Muscle layer of duodenum (tissue), 2 donors: ENCODE results near the gene PREX1.

Experiments
- H3K27ac ChIP-seq: one replicate; pipeline ENCODE4 v1.7.0; 2013; ENCODE audit warnings: mild to moderate bottlenecking, low read length
- H3K27me3 ChIP-seq: one replicate; pipeline ENCODE4 v1.7.0; 2013; ENCODE audit warnings: low read depth, mild to moderate bottlenecking, control low read depth, low read length
- H3K36me3 ChIP-seq, 2 donors: one replicate each; pipeline ENCODE4 v1.7.0; 2013; ENCODE audit warnings: low read length in 2 of 2, control low read depth in 1 of 2, mild to moderate bottlenecking in 1 of 2; ENCODE audit not compliant: insufficient read depth in 2 of 2, control insufficient read depth in 1 of 2
- H3K4me1 ChIP-seq, 2 donors: one replicate each; pipeline ENCODE4 v1.7.0; 2013; ENCODE audit warnings: low read length in 2 of 2, mild to moderate bottlenecking in 2 of 2, control low read depth in 1 of 2, moderate library complexity in 1 of 2; ENCODE audit not compliant: insufficient read depth in 2 of 2, control insufficient read depth in 1 of 2
- H3K4me3 ChIP-seq, 2 donors: one replicate each; pipeline ENCODE4 v1.7.0; 2013; ENCODE audit warnings: low read length in 2 of 2, low read depth in 1 of 2, mild to moderate bottlenecking in 1 of 2
- H3K9me3 ChIP-seq, 2 donors: one replicate each; pipeline ENCODE4 v1.7.0; 2013; ENCODE audit warnings: low read length in 2 of 2, control low read depth in 1 of 2, mild to moderate bottlenecking in 1 of 2; ENCODE audit not compliant: control insufficient read depth in 1 of 2
- donor health status: healthy.

Gene PREX1

GRCh38 chr20:48724891-48725554, 102.8 kb downstream of the PREX1 start:
- Histone ChIP-seq H3K27me3 (no peaks in the 10 kb centered on the region), H3K4me3 (no peak overlapping the region), H3K36me3 (peaks cover 0 to 4% of the 10 kb centered on the region in 2 donors), H3K9me3 (no peaks in the 10 kb centered on the region), H3K4me1 (peaks cover 0 to 24% of the 10 kb centered on the region in 2 donors), H3K27ac (no peak overlapping the region)

DNA sequence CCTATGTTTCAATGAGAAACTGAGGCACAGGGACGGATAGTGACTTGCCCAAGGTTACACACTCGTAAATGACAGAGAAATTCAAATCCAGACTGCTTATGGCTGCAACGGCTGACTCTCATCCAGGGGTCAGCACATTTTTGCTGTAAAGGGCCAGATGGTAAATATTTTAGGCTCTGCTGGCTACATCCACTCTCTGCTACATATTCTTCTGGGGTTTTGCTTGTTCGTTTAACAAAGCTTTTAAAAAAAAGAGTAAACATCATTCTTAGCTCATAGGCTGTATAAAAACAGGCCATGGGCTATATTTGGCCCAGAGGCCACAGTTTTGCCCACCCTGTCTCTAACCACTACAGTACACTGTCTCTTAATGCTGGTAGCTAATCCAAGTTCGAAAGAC, 103.4 kb downstream of the PREX1 start:
- Histone ChIP-seq H3K27ac (no peak overlapping the region), H3K9me3 (no peaks in the 10 kb centered on the region), H3K4me1 (peaks cover 0 to 24% of the 10 kb centered on the region in 2 donors)

DNA sequence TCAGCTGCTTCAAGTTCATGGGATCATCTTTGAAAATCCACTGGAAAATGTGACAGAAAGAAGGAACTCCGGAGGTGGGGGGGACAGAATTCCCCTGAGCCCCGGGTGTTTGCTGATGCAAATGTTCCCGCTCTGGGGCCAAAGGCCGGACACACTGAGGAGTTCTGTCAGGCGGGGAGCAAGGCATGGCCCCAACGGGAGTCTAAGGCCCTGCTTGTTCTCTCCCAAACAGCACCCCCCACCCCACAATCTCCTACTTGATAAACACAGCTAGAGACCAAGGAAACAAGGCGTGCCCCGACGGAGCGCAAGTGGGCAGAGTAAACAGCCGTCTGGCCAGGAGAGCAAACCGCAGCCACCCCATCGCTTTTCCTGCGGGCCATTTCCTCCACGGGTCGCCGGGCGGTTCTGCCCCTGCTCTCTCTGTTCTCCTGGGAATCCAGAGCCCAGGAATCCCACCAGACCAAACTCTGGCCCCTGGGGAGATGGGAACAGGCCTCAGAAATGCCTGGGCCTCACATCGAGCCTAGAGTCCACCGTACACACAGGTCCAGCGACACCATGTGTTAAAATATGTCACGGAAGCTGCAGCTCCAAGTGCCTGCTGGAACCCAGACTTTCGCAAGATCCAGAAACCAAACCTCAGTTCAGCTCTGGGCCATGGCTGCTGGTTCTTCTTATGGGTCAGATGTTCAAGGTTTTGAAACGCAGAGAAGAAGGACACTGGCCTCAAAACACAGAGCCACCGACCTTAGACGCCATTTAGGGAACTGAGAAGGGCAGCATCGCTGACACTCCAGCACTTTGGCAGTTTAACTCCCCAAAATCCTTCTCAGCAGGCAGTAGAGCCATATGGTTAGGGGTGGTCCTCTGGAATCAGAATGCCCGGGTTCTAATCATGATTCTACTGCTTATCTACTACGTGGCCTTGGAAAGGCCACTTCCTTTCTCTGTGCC, 104.2 kb downstream of the PREX1 start:
- H3K36me3 ChIP-seq: peaks cover 0 to 4% of the 10 kb centered on the region in 2 donors
- H3K4me1 ChIP-seq: peaks cover 0 to 24% of the 10 kb centered on the region in 2 donors
- H3K27me3 ChIP-seq: no peaks in the 10 kb centered on the region
- no peaks in the 10 kb centered on the region for H3K9me3 ChIP-seq
- peak overlapping the region; percentile 44 for H3K27ac ChIP-seq
- peak overlapping the region in 1 of 2 donors; percentile 9 for H3K4me3 ChIP-seq

More for the DNA sequence above, 103.4 kb downstream of the PREX1 start:
- no peaks in the 10 kb centered on the region for H3K27me3 ChIP-seq
- peaks cover 0 to 4% of the 10 kb centered on the region in 2 donors for H3K36me3 ChIP-seq
- H3K4me3 ChIP-seq: no peak overlapping the region

DNA sequence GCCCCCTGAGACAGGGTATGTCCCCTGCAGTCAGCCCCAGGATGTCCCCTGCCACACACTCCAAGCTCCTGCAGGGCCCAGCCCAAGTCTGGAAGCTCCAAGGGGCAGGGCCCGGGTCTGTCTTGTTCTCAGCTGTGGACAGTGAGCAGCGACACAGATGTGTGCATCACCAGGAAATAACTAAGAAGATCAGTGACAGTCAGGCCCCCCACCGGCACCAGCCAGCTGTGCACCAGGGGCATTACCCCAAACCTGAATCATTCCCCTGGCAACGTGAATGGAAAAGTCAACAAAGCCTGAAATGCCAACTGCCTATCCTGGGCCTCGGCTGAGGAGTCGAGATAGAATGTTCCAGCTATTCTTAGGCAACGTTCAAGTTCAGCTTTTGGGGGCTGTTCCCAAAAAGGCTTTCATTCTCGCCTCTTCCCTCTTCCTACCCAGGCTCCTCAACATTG, 105.0 kb downstream of the PREX1 start:
- Histone ChIP-seq H3K4me1 (peaks cover under 1 to 24% of the 10 kb centered on the region in 2 donors), H3K4me3 (peak overlapping the region in 1 of 2 donors; percentile 1), H3K36me3 (peaks cover 0 to 4% of the 10 kb centered on the region in 2 donors), H3K27ac (peak overlapping the region; percentile 44), H3K27me3 (no peaks in the 10 kb centered on the region), H3K9me3 (no peaks in the 10 kb centered on the region)

DNA sequence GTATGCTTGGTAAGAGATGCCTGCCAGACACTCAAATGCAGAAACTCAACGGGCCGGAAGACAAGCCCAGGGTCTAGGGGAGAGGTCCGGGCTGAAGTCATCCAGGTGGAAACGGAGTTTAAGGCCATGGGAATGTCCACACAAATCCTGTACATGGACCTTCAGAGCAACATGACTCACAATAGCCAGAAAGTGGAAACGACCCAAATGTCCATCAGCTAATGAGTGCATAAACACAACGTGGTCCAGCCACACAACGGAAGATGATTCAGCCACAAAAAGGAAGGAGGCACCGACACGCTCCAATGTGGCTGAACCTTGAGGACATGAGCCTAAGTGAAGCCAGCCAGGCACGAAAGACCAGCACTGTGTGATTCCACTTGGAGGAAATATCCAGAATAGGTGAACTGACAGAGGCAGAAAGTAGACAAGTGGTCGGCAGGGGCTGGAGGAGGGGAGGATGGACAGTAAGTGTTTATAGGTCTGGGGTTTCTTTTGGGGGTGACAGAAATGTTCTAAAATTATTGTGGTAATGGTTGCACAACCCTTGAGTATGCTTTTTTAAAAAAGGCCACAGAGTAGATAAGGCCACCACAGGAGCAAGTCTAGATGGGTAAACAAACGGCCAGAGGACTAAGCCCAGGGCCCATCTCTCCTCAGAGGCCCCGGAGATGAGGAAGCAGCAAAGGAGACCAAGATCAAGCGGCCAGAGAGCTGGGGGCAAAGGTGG, 105.6 kb downstream of the PREX1 start:
- peaks cover 6 to 24% of the 10 kb centered on the region in 2 donors for H3K4me1 ChIP-seq
- no peaks in the 10 kb centered on the region for H3K9me3 ChIP-seq
- peaks cover 0 to 4% of the 10 kb centered on the region in 2 donors for H3K36me3 ChIP-seq
- no peaks in the 10 kb centered on the region for H3K27me3 ChIP-seq
- H3K27ac ChIP-seq: peak overlapping the region; percentile 44
- no peak overlapping the region for H3K4me3 ChIP-seq

DNA sequence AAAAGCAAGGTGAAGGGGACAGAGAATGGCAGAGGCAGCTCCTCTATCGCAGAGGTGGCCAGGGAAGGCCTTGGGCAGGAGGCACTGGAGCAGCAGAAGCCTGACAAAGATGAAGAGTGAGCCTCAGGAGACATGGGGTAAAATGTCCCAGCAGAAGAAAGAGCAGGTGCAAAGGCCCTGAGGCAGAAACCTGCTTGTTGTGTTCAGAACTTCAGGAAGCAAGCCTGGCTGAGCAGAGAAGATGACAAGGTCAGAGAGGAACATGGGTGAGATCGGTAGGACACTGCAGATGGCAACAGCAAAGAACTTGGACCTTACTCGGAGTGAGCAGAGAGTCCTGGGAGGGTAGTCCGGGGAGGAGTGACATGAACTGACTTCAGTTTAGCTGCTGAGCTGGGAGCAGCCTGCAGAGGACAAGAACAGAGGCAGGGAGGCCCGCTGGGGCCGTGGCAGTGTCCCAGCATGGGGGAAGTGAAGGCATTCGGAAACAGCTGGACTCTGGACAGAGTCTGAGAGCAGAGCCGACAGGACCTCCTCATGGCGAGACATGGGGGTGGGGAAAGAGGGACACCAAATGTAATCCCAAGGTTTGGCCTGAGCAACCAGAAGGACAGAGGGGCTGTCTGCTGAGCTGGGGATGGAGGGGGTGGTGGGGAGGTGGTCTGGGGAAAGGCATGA, 106.3 kb downstream of the PREX1 start:
- Histone ChIP-seq H3K4me1 (peaks cover 12 to 24% of the 10 kb centered on the region in 2 donors), H3K9me3 (no peaks in the 10 kb centered on the region), H3K27ac (peak overlapping the region; percentile 14)

DNA sequence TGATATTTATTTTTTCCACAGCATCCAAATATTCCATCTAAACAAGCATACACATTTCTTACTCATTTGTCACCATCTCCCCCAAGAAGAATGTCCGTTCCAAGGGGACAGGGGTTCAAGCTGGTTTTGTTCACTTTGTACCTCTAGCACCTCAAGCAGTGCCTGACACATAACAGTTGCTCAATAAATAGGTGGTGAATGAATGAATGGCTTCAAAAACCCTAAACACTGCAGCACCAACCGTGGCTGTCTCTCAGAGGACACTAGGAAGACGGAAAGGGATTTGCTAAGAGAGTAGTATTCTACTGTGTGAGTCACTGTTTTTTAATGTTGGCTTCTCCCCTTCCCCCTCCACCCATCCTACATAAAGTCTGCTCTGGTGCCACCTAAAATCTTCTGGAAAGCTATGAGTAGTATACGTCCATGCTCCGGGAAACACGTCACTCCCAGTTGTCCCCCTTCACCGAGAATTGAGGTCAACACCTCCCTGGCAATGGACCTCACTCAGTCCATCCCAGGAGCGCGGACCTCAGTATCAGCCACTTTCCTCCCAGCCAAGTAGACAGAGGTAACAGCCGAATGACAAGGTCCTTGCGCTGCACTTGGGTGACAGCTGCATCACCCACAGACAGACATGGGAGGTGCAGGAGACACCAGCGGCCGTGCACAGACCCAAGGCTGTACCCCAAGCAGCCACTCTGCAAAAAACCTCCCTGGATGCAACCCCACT, 107.4 kb downstream of the PREX1 start:
- Histone ChIP-seq H3K4me1 (peaks cover 12 to 24% of the 10 kb centered on the region in 2 donors), H3K9me3 (no peaks in the 10 kb centered on the region)

More for the DNA sequence above, 106.3 kb downstream of the PREX1 start:
- H3K27me3 ChIP-seq: no peaks in the 10 kb centered on the region
- H3K36me3 ChIP-seq: peaks cover 0 to 4% of the 10 kb centered on the region in 2 donors
- H3K4me3 ChIP-seq: no peak overlapping the region

DNA sequence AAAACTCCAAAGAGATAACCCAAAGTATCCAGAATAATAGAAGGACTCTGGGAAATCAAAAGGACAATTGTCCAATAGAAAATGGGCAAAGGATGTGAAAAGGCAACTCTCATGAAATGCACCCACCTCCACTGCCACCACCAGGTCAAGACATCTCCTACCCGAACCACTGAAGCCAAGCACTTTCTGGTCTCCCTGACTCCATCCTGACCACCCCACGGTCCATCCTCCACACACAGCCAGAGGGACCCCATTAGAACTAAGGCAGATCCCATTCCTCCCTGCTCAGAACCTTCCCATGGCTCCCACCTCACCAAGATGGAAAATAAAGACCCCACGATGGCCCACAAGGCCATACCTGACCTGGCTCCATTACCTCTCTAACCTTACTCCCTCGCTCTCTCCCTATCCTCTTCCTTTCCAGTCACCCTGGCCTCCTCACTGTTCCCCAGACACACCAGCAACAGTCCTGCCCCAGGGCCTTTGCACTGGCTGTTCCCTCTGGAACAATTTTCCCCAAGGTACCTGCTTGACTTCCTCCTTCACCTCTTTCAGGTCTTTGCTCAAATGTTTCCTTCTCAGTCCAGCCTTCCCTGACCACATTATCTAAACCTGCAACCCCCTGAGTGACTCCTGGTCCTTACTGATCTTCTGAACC, 108.1 kb downstream of the PREX1 start:
- no peak overlapping the region for H3K27ac ChIP-seq
- no peak overlapping the region for H3K4me3 ChIP-seq
- no peaks in the 10 kb centered on the region for H3K36me3 ChIP-seq
- H3K9me3 ChIP-seq: no peaks in the 10 kb centered on the region
- H3K27me3 ChIP-seq: no peaks in the 10 kb centered on the region
- H3K4me1 ChIP-seq: peaks cover 12 to 20% of the 10 kb centered on the region in 2 donors

More for the DNA sequence above, 107.4 kb downstream of the PREX1 start:
- Histone ChIP-seq H3K4me3 (no peak overlapping the region), H3K27ac (no peak overlapping the region), H3K27me3 (no peaks in the 10 kb centered on the region), H3K36me3 (peaks cover 0 to 2% of the 10 kb centered on the region in 2 donors)

DNA sequence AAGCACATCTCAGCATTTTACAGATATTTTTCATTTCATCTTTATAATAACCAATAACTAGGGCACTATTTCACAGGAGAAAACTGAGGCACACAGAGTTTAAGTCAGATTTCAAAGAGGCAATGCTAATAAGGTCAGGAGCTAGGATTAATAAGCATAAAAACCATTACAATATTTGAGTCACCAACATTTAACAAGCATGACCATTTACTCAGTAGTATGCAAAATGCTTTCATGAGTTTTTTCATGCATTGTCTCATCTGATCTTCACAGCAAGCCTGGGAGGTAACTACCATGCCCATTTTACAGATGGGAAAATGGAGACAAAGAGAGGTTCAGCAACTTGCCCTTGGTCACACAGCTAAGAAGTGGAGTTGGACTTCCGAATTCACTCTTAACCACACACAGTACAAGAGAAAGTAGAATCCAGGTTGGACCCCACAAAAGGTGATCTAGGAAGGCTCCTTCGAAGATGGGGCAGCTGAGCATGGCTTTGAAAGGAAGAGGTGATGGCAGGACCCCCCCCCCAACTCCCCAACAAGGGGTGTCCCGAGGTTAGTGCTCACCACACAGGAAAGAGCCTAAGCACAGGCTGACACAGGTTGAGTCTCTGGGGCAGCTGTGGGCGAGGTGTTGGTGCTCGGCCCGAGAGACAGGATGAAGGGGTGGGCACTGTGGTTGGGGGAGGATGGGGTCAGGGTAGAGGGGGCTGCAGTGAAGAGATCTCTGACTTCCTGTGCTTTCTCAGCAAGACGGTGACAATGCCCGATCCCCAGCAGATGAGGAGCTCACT, 108.8 kb downstream of the PREX1 start:
- H3K4me1 ChIP-seq: peaks cover 12 to 13% of the 10 kb centered on the region in 2 donors
- no peaks in the 10 kb centered on the region for H3K9me3 ChIP-seq
- no peak overlapping the region for H3K27ac ChIP-seq
- H3K27me3 ChIP-seq: no peaks in the 10 kb centered on the region
- no peak overlapping the region for H3K4me3 ChIP-seq
- H3K36me3 ChIP-seq: no peaks in the 10 kb centered on the region
